Measurements from ENCODE around the gene LMF2.
A peak's percentile ranks its signal among the peaks of the same experiment; 100 is the strongest.

Gene LMF2

GRCh38 chr22:50507991-50508884, 736 bp upstream of the LMF2 start, which contains the start of gene NCAPH2 (continued):
- TF ChIP-seq ATF2 (tag by site-specific recombination; IDR thresholded peaks at IDR 0.05; ENCODE audit: low read depth) (peak; percentile 96), ZNF426 (tag by site-specific recombination; IDR thresholded peaks at IDR 0.05) (no peak), ZNF23 (tag by site-specific recombination; IDR thresholded peaks at IDR 0.05; ENCODE audit: borderline replicate concordance) (no peak), ZNF239 (tag by site-specific recombination; IDR thresholded peaks at IDR 0.05) (0 out of 2 replicates have a peak, but pooled peaks have one; percentile 60), ZNF221 (tag by site-specific recombination; IDR thresholded peaks at IDR 0.05; ENCODE audit: borderline replicate concordance) (no peak), SETDB1 (IDR thresholded peaks at IDR 0.05; ENCODE audit: insufficient read length, low read length) (no peak), ZNF544 (tag by site-specific recombination; IDR thresholded peaks at IDR 0.05) (no peak), ZNF274 (IDR thresholded peaks at IDR 0.05; ENCODE audit: low read length) (no peak), ZNF274 (tag by site-specific recombination; IDR thresholded peaks at IDR 0.05; ENCODE audit: borderline replicate concordance) (no peak), ZNF398 (tag by site-specific recombination; IDR thresholded peaks at IDR 0.05) (peak; percentile 60), YY2 (tag by site-specific recombination; IDR thresholded peaks at IDR 0.05) (peak; percentile 94), ZBTB7A (tag by site-specific recombination; IDR thresholded peaks at IDR 0.05; ENCODE audit: low read depth) (peak; percentile 66; the same call in 1 of the 2 replicates), PBX3 (CRISPR knock-in tag; IDR thresholded peaks at IDR 0.05) (peak; percentile 89; the same call in 1 of the 2 replicates), ZNF132 (tag by site-specific recombination; IDR thresholded peaks at IDR 0.05; ENCODE audit: borderline replicate concordance) (no peak), HIC1 (tag by site-specific recombination; IDR thresholded peaks at IDR 0.05) (peak; percentile 96), ZNF555 (tag by site-specific recombination; conservative IDR thresholded peaks at IDR 0.05) (no peak), ZNF248 (tag by site-specific recombination; IDR thresholded peaks at IDR 0.05) (no peak), SP2 (tag by site-specific recombination; IDR thresholded peaks at IDR 0.05) (peak; percentile 87), ZSCAN30 (tag by site-specific recombination; IDR thresholded peaks at IDR 0.05) (peak; percentile 86), SCRT2 (tag by site-specific recombination; IDR thresholded peaks at IDR 0.05) (0 out of 2 replicates have a peak, but pooled peaks have one; percentile 10), REPIN1 (tag by site-specific recombination; IDR thresholded peaks at IDR 0.05; ENCODE audit: low read depth) (no peak), ZBTB17 (tag by site-specific recombination; IDR thresholded peaks at IDR 0.05) (peak; percentile 63), ZNF366 (tag by site-specific recombination; conservative IDR thresholded peaks at IDR 0.05) (no peak), ZNF654 (tag by site-specific recombination; IDR thresholded peaks at IDR 0.05; ENCODE audit: low read depth) (no peak), GLIS1 (tag by site-specific recombination; IDR thresholded peaks at IDR 0.05) (peak; percentile 54), OSR2 (tag by site-specific recombination; IDR thresholded peaks at IDR 0.05) (no peak; the same call in 1 of the 2 replicates), ZBTB11 (tag by site-specific recombination; conservative IDR thresholded peaks at IDR 0.05; ENCODE audit: low read depth) (peak; percentile 46; the same call in 1 of the 2 replicates), KLF8 (tag by site-specific recombination; IDR thresholded peaks at IDR 0.05) (peak; percentile 100), ZNF175 (tag by site-specific recombination; IDR thresholded peaks at IDR 0.05) (no peak)
